Activated B cell treated with CpG ODN at 0.5 μM for 24 hours (primary cell): ENCODE data around the gene MOG. TPM values are rescaled to one million over a fixed set of nuclear protein-coding genes. Genes with fewer than 3 reads are reported as not detected.

Experiments
- ATAC-seq: fragments of 200-7000 bp; cut with Tn5 transposase; one replicate; pipeline ENCODE4 v1.10.0; 2021; ENCODE audit warnings: low read depth, mild to moderate bottlenecking, moderate library complexity
- CTCF ChIA-PET: fragments of 350-600 bp; sonication (Branson Sonifier 250); formaldehyde crosslinking; loops from one replicate; lab custom pipeline; 2021; ENCODE audit warnings: antibody characterized with exemption; lab: Charles Lee
- POLR2A ChIA-PET: fragments of 350-600 bp; sonication (Branson Sonifier 250); formaldehyde crosslinking; loops from one replicate; lab custom pipeline; 2021; ENCODE audit warnings: antibody characterized with exemption; lab: Charles Lee
- DNase-seq: peaks from one replicate; pipeline ENCODE4 v3.0.0; 2022
- H3K27ac Mint-ChIP-seq: one replicate; pipeline ENCODE4 v1.8.0; 2020; ENCODE audit warnings: mixed read lengths
- H3K27me3 Mint-ChIP-seq: one replicate; pipeline ENCODE4 v1.8.0; 2021; ENCODE audit warnings: mixed read lengths
- H3K36me3 Mint-ChIP-seq: one replicate; pipeline ENCODE4 v1.8.0; 2021; ENCODE audit warnings: low read depth, mixed read lengths
- H3K4me1 Mint-ChIP-seq: one replicate; pipeline ENCODE4 v1.8.0; 2021; ENCODE audit warnings: mixed read lengths
- H3K4me3 Mint-ChIP-seq: one replicate; pipeline ENCODE4 v1.8.0; 2020; ENCODE audit warnings: mild to moderate bottlenecking, mixed read lengths
- H3K9me3 Mint-ChIP-seq: one replicate; pipeline ENCODE4 v1.8.0; 2020; ENCODE audit warnings: mixed read lengths
- CTCF ChIP-seq: fragments of 200-600 bp; IDR thresholded peaks from one replicate; pipeline ENCODE4 v1.8.0; 2022; ENCODE audit warnings: antibody characterized with exemption, mild to moderate bottlenecking
- intact Hi-C: fragments of 100-400 bp; cut with micrococcal nuclease; formaldehyde crosslinking; loops from one replicate; pipeline ENCODE4 v1.15.1; 2024
- total RNA-seq: library from RNA; stranded (reverse); gene quantifications from 2 replicates; pipeline ENCODE4 v1.2.3, GENCODE V29; 2022

MOG gene
- total RNA-seq, 1 donor from 2014 or later: not detected

DNA sequence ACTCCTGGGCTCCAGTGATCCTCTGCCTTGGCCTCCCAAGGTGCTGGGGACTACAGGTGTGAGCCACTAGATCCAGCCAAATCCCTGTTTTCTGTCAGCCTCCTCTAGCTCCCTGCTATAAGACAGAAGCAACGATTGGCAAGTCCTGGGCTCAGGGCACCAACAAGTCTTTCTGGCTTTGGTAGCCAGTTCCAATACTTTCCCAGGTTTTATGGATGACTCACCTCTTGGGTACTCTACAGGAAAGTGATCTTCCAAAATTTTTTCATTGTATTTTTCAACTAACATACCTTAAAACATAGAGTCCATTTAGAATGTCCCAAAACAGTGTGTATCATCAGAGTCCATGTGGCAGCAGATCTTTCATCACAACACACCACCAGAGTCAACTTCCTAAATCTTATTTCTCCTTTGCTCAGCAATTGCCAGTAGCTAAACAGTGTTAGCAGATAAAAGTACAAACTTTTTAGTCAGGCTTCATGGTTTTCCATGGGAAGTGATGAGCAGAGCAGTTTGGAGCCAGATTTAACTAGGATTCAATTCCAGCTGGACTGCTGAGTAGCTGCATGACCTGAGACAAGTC, 37.2 kb upstream of the MOG start:
- H3K4me1 Mint-ChIP-seq: no peaks in the 10 kb centered on the region
- H3K9me3 Mint-ChIP-seq: no peaks in the 10 kb centered on the region
- intact Hi-C loops: no loop called here
- CTCF ChIA-PET: interaction anchor here (1.0 kb wide), 1 partner anchor 30 kb away, joined by 3 read pairs; no protein-coding TSS in a partner anchor
- no peak for DNase-seq
- H3K27me3 Mint-ChIP-seq: no peaks in the 10 kb centered on the region
- H3K36me3 Mint-ChIP-seq: peaks cover 70% of the 10 kb centered on the region
- no peak for TF ChIP-seq CTCF
- ATAC-seq: no peak
- no peak overlapping the region for H3K4me3 Mint-ChIP-seq
- POLR2A ChIA-PET: interaction anchor here (0.8 kb wide), 1 partner anchor 16 kb away, joined by 5 read pairs; no protein-coding TSS in a partner anchor
- H3K27ac Mint-ChIP-seq: no peak overlapping the region

GRCh38 chr6:29620630-29621029, 36.3 kb upstream of the MOG start:
- no peak overlapping the region for H3K4me3 Mint-ChIP-seq
- no peak overlapping the region for H3K27ac Mint-ChIP-seq
- no peaks in the 10 kb centered on the region for H3K27me3 Mint-ChIP-seq
- no peaks in the 10 kb centered on the region for H3K9me3 Mint-ChIP-seq
- H3K4me1 Mint-ChIP-seq: no peaks in the 10 kb centered on the region
- peaks cover 68% of the 10 kb centered on the region for H3K36me3 Mint-ChIP-seq
- TF ChIP-seq CTCF: no peak
- POLR2A ChIA-PET: interaction anchor here (0.8 kb wide), 1 partner anchor 17 kb away, joined by 5 read pairs; no protein-coding TSS in a partner anchor
- CTCF ChIA-PET: no interaction called here
- DNase-seq (no peak), ATAC-seq (no peak)
- intact Hi-C loops: no loop called here

- TF ChIP-seq CTCF: no peak
- no peak overlapping the region for H3K27ac Mint-ChIP-seq
- peaks cover 16% of the 10 kb centered on the region for H3K4me1 Mint-ChIP-seq
- H3K36me3 Mint-ChIP-seq: peaks cover 46% of the 10 kb centered on the region
- ChIA-PET POLR2A (interaction anchor here (0.7 to 0.9 kb wide), 2 partner anchors 11 to 13 kb away, joined by 3 read pairs; no protein-coding TSS in a partner anchor), CTCF (interaction anchor here (1.0 to 1.5 kb wide), 2 partner anchors 26 to 29 kb away, joined by 4 to 6 read pairs; no protein-coding TSS in a partner anchor)
- no peak overlapping the region for H3K4me3 Mint-ChIP-seq
- H3K9me3 Mint-ChIP-seq: no peaks in the 10 kb centered on the region
- ATAC-seq (no peak), DNase-seq (no peak)
- no peaks in the 10 kb centered on the region for H3K27me3 Mint-ChIP-seq
- intact Hi-C loops: no loop called here
Measured at GRCh38 chr6:29624520-29624961, 32.4 kb upstream of the MOG start.

- DNase-seq (no peak), ATAC-seq (no peak)
- Mint-ChIP-seq H3K9me3 (no peaks in the 10 kb centered on the region), H3K27ac (peak overlapping the region; percentile 5), H3K36me3 (peaks cover 37% of the 10 kb centered on the region), H3K4me1 (peaks cover 25% of the 10 kb centered on the region), H3K27me3 (no peaks in the 10 kb centered on the region), H3K4me3 (no peak overlapping the region)
- no peak for TF ChIP-seq CTCF
- intact Hi-C loops: no loop called here
- CTCF ChIA-PET: interaction anchor here (2.2 kb wide), 1 partner anchor 29 kb away, joined by 9 read pairs; no protein-coding TSS in a partner anchor
- POLR2A ChIA-PET: interaction anchor here (0.5 to 3.7 kb wide), 3 partner anchors 14 to 1143 kb away, joined by 3 to 18 read pairs (median 3); no protein-coding TSS in a partner anchor
Measured at GRCh38 chr6:29625337-29625930, 31.5 kb upstream of the MOG start.
